HepG2 (cell line): ENCODE measurements around the gene PCBD1. TPM values are rescaled to one million over a fixed set of nuclear protein-coding genes. Genes with fewer than 3 reads are reported as not detected.

Experiments
- HNRNPL ChIP-seq: fragments of 200-400 bp; formaldehyde crosslinking; IDR thresholded peaks from 2 replicates; pipeline ENCODE4 v1.6.1; 2017; ENCODE audit warnings: mild to moderate bottlenecking, low read depth, low read length
- HOXA3 ChIP-seq: sonication (generic); formaldehyde crosslinking; IDR thresholded peaks from 2 replicates; pipeline ENCODE4 v1.5.0; 2020; ENCODE audit warnings: missing genetic modification reagents
- PITX1 ChIP-seq: sonication (generic); formaldehyde crosslinking; IDR thresholded peaks from 2 replicates; pipeline ENCODE4 v1.5.1; 2020; ENCODE audit warnings: mild to moderate bottlenecking, missing genetic modification reagents
- SP1 ChIP-seq, 2 experiments: fragments of 450-650 bp in 1 of 2; sonication (generic) in 1 of 2; formaldehyde crosslinking in 1 of 2; IDR thresholded peaks; 2 replicates each; pipeline versions ENCODE4 v1.4.0 to v1.6.1; 2016 to 2020; ENCODE audit warnings: missing genetic modification reagents in 1 of 2
- SP5 ChIP-seq: IDR thresholded peaks from 2 replicates; pipeline ENCODE4 v1.6.1; 2016; ENCODE audit warnings: low read depth, borderline replicate concordance
- YEATS4 ChIP-seq: sonication (generic); formaldehyde crosslinking; IDR thresholded peaks from 2 replicates; pipeline ENCODE4 v1.4.0; 2020; ENCODE audit warnings: missing genetic modification reagents, borderline replicate concordance
- ZNF230 ChIP-seq: sonication (generic); formaldehyde crosslinking; IDR thresholded peaks from 2 replicates; pipeline ENCODE4 v1.4.0; 2020; ENCODE audit warnings: mild to moderate bottlenecking, missing genetic modification reagents
- ZNF274 ChIP-seq: sonication (generic); formaldehyde crosslinking; IDR thresholded peaks from 2 replicates; pipeline ENCODE4 v1.5.1; 2020; ENCODE audit warnings: mild to moderate bottlenecking, missing genetic modification reagents
- ZNF33B ChIP-seq: sonication (generic); formaldehyde crosslinking; IDR thresholded peaks from 2 replicates; pipeline ENCODE4 v1.5.1; 2020; ENCODE audit warnings: mild to moderate bottlenecking, missing genetic modification reagents
- ZNF501 ChIP-seq: sonication (generic); formaldehyde crosslinking; IDR thresholded peaks from 2 replicates; pipeline ENCODE4 v1.5.1; 2020; ENCODE audit warnings: mild to moderate bottlenecking, moderate library complexity, missing genetic modification reagents
- ZNF543 ChIP-seq: sonication (generic); formaldehyde crosslinking; IDR thresholded peaks from 2 replicates; pipeline ENCODE4 v1.4.0; 2020; ENCODE audit warnings: mild to moderate bottlenecking, missing genetic modification reagents
- ZNF816 ChIP-seq: sonication (generic); formaldehyde crosslinking; IDR thresholded peaks from 2 replicates; pipeline ENCODE4 v1.8.0; 2022; ENCODE audit warnings: missing genetic modification reagents, mild to moderate bottlenecking, borderline replicate concordance
- polyA plus RNA-seq, 8 experiments: library from polyadenylated mRNA; depleted of rRNA in 3 of 8; stranded (reverse) in 7 of 8; unstranded in 1 of 8; fragments of >200 nt; fragmentation: Illumina TruSeq in 4 of 8; extraction: Trizol in 4 of 8; gene quantifications; 2 replicates each; pipeline versions ENCODE4 v1.2.1 to v1.2.3, GENCODE V29; 2011 to 2016; ENCODE audit warnings: low read depth in 4 of 8, missing spikeins in 1 of 8, mixed read lengths in 1 of 8; ENCODE audit not compliant: insufficient read depth in 1 of 8
- total RNA-seq, 5 experiments: library from RNA; depleted of rRNA; stranded (reverse); fragments of >200 nt; fragmentation: Illumina TruSeq; extraction: Trizol; gene quantifications; 2 replicates each; pipeline ENCODE4 v1.2.3, GENCODE V29; 2016; ENCODE audit warnings: low read depth in 1 of 5
- TF ChIP-seq, protein P1 (sequence below): IDR thresholded peaks from 2 replicates; pipeline ENCODE4 v1.6.1; 2018; ENCODE audit warnings: missing genetic modification reagents, mild to moderate bottlenecking, missing compliant biosample characterization
- TF ChIP-seq, protein P2 (sequence below): sonication (generic); formaldehyde crosslinking; IDR thresholded peaks from 2 replicates; pipeline ENCODE4 v1.4.0; 2020; ENCODE audit warnings: missing genetic modification reagents
- TF ChIP-seq, protein P3 (sequence below): sonication (generic); formaldehyde crosslinking; IDR thresholded peaks from 2 replicates; pipeline ENCODE4 v1.5.1; 2020; ENCODE audit warnings: mild to moderate bottlenecking, missing genetic modification reagents, moderate library complexity
- TF ChIP-seq, protein P4 (sequence below): sonication (generic); formaldehyde crosslinking; IDR thresholded peaks from 2 replicates; pipeline ENCODE4 v1.5.1; 2020; ENCODE audit warnings: mild to moderate bottlenecking, missing genetic modification reagents
- TF ChIP-seq, protein P5 (sequence below): IDR thresholded peaks from 2 replicates; pipeline ENCODE4 v1.6.1; 2012; ENCODE audit warnings: inconsistent platforms

The PCBD1 gene
- total and polyA plus RNA-seq, 2 of the 13 experiments (the other 11 are each of a cell fraction or from before 2014, with no cell fraction given) = 95.3 to 168 TPM

DNA sequence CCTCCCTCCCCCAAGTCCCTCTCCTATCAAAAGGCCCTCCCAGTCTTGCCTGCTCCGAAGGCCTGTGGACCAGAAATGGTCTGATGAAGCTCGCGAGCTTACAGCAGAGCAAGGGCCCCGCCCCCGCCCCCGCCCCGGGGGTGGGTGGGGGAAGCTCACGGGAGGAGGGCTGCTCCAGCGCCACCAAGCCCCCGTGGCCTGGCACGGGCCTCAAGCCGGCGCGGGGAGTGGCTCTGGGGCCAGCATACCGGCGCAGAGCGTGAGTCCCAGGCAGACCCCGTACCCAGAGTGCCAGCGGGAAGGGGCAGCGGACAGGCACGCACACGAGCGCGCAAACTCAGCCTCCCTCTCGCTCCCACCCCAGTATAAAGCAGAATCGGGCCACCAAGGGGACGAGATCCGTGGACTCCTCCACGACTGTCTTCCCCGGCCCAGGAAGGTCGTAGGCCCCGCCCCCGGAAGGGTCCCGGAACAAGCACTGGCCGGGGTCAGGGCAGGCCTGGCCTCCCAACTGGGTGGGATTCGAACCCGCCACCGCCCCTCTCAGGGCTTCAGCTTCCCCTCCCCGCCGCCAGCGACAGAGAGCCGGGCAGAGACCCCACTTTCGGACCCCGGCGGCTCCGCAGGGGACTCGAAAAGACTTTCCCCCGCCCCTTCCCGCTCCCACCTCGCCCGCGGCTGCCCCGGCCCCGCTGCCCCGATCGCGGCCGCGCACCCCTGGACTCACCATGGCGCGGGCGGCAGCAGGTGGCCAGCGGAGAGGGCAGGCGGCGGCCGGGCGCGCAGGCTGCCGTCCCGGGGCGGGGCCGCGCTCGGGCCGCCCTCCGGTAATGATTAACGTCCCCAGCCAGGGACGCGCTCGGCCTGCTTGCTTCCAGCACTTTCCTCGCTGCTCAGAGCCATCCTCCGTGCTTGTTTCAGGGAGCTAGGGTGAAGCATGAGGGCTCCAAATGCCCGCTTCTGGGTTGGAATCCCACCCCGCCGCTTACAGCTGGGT is at the start of gene PCBD1 (continued):
- TF ChIP-seq ZNF33B (CRISPR knock-in tag) = no peak
- TF ChIP-seq, protein P1, sequence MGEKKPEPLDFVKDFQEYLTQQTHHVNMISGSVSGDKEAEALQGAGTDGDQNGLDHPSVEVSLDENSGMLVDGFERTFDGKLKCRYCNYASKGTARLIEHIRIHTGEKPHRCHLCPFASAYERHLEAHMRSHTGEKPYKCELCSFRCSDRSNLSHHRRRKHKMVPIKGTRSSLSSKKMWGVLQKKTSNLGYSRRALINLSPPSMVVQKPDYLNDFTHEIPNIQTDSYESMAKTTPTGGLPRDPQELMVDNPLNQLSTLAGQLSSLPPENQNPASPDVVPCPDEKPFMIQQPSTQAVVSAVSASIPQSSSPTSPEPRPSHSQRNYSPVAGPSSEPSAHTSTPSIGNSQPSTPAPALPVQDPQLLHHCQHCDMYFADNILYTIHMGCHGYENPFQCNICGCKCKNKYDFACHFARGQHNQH (CRISPR knock-in tag) = peak; percentile 75; the same call in 1 of the 2 replicates
- peak; percentile 71; the same call in 1 of the 2 replicates for TF ChIP-seq HNRNPL
- TF ChIP-seq, protein P2, sequence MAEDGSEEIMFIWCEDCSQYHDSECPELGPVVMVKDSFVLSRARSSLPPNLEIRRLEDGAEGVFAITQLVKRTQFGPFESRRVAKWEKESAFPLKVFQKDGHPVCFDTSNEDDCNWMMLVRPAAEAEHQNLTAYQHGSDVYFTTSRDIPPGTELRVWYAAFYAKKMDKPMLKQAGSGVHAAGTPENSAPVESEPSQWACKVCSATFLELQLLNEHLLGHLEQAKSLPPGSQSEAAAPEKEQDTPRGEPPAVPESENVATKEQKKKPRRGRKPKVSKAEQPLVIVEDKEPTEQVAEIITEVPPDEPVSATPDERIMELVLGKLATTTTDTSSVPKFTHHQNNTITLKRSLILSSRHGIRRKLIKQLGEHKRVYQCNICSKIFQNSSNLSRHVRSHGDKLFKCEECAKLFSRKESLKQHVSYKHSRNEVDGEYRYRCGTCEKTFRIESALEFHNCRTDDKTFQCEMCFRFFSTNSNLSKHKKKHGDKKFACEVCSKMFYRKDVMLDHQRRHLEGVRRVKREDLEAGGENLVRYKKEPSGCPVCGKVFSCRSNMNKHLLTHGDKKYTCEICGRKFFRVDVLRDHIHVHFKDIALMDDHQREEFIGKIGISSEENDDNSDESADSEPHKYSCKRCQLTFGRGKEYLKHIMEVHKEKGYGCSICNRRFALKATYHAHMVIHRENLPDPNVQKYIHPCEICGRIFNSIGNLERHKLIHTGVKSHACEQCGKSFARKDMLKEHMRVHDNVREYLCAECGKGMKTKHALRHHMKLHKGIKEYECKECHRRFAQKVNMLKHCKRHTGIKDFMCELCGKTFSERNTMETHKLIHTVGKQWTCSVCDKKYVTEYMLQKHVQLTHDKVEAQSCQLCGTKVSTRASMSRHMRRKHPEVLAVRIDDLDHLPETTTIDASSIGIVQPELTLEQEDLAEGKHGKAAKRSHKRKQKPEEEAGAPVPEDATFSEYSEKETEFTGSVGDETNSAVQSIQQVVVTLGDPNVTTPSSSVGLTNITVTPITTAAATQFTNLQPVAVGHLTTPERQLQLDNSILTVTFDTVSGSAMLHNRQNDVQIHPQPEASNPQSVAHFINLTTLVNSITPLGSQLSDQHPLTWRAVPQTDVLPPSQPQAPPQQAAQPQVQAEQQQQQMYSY = no peak
- TF ChIP-seq, protein P3, sequence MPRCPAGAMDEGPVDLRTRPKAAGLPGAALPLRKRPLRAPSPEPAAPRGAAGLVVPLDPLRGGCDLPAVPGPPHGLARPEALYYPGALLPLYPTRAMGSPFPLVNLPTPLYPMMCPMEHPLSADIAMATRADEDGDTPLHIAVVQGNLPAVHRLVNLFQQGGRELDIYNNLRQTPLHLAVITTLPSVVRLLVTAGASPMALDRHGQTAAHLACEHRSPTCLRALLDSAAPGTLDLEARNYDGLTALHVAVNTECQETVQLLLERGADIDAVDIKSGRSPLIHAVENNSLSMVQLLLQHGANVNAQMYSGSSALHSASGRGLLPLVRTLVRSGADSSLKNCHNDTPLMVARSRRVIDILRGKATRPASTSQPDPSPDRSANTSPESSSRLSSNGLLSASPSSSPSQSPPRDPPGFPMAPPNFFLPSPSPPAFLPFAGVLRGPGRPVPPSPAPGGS = peak; percentile 5; the same call in 1 of the 2 replicates
- no peak for TF ChIP-seq SP1 (IDR thresholded peaks at IDR 0.05)
- peak; percentile 52; the same call in 1 of the 2 replicates for TF ChIP-seq SP1 (CRISPR knock-in tag; IDR thresholded peaks at IDR 0.05)
- no peak; the same call in 1 of the 2 replicates for TF ChIP-seq HOXA3 (CRISPR knock-in tag)
- TF ChIP-seq, protein P4, sequence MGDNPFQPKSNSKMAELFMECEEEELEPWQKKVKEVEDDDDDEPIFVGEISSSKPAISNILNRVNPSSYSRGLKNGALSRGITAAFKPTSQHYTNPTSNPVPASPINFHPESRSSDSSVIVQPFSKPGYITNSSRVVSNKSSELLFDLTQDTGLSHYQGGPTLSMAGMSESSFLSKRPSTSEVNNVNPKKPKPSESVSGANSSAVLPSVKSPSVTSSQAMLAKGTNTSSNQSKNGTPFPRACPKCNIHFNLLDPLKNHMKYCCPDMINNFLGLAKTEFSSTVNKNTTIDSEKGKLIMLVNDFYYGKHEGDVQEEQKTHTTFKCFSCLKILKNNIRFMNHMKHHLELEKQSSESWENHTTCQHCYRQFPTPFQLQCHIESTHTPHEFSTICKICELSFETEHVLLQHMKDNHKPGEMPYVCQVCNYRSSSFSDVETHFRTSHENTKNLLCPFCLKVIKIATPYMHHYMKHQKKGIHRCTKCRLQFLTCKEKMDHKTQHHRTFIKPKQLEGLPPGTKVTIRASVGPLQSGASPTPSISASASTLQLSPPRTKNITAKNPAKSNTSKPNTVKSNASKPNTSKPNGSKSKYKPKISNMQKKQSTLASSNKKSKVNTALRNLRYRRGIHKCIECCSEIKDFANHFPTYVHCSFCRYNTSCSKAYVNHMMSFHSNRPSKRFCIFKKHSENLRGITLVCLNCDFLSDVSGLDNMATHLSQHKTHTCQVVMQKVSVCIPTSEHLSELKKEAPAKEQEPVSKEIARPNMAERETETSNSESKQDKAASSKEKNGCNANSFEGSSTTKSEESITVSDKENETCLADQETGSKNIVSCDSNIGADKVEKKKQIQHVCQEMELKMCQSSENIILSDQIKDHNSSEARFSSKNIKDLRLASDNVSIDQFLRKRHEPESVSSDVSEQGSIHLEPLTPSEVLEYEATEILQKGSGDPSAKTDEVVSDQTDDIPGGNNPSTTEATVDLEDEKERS (CRISPR knock-in tag) = 0 out of 2 replicates have a peak, but pooled peaks have one; percentile 33
- TF ChIP-seq SP5 (CRISPR knock-in tag) = peak; percentile 39; the same call in 1 of the 2 replicates
- peak; percentile 12; the same call in 1 of the 2 replicates for TF ChIP-seq ZNF274
- peak; percentile 75; the same call in 1 of the 2 replicates for TF ChIP-seq ZNF230
- peak; percentile 52; the same call in 1 of the 2 replicates for TF ChIP-seq YEATS4 (CRISPR knock-in tag)
- TF ChIP-seq, protein P5, sequence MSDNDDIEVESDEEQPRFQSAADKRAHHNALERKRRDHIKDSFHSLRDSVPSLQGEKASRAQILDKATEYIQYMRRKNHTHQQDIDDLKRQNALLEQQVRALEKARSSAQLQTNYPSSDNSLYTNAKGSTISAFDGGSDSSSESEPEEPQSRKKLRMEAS = peak; percentile 87
- TF ChIP-seq ZNF501 (CRISPR knock-in tag) = peak; percentile 50
- TF ChIP-seq PITX1 (CRISPR knock-in tag) = peak; percentile 19; the same call in 1 of the 2 replicates
- peak; percentile 63; the same call in 1 of the 2 replicates for TF ChIP-seq ZNF816
- TF ChIP-seq ZNF543 = peak; percentile 64; the same call in 1 of the 2 replicates
